Anterior cingulate cortex (tissue), 58 donors: Measurements from ENCODE around the gene PACC1.

Experiments
- DNase-seq, 58 donors: peaks; one replicate each; lab custom pipeline; 2025; lab: John Stamatoyannopoulos, UW

Gene PACC1

DNA sequence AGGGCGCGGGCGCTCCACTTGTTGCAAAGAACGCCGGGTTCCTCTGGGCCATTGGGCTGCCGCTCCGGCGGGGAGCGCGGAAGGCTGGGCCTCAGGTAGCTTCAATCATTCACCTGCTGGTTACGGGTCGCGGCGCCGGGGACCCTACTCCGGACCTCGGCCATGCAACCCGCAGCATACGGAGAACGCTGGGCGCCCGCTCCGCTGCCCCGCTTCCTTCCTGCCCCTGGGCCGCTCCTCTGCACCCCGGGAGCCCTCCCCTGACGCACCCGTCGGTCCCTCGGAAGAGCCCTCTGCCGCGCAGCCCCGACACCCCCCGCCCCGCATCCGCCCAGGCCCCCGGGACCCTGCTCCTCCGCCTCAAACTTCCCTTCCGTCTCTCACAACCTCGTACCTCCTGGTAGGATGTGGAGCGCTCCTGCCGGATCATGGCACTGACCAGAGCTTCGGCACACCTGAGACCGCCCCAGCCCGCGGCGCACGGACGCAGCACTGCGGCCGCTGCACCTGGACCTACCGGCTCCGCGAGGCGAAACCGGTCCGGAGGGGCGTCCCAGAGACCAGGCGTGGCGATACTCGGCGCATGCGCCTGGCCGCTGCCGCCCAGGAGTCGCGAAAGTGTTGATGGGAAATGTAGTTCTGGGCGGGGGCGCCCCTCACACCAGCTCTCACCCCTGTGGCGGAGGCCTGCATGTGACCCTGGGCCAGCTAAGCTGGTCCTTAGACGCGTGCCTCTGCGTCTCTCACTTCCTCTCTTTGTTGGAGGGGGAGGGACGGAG is at the start of gene PACC1:
PACC1 (minus strand) TSS at position 559 of the 779 bp plus-strand sequence; CDS start at position 430, 129 bp downstream.
- DNase-seq, result peak; percentile 14 to 92 (median 84)

DNA sequence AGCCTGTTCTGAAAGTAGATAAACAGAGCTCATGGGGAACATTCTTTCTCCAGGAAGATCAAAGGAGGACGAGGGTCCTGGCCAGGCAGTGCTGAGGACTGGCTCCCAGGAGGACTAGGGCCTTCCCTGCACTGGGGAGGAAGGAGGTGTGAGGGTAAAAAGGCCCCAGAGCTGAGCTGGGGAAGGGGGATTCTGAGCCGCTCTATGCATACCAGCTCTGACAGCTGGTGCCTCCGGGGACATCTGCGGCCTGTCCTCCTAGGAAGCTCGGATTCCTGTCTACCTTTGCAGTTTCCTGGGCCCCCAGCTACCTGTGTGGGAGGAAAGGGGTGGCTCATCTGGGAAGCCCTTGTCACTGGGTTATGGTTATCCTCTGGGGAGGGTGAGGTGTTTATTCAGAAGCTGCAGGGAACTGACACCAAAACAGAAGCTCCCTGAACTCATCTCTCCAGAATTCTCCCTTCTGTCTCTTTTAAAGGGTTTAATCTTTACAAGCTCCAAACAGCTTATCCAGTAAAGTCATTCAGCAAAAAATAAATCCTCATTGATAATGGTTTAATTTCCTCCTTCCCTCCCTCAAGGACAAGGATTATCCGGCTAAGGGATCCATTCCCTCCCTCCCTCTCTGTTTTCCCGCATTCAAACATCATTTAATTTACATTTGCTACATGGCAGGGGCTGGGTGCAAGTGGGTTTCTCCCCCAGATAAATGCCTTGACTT is 49.0 kb upstream of the PACC1 start:
- DNase-seq, result no peak

DNA sequence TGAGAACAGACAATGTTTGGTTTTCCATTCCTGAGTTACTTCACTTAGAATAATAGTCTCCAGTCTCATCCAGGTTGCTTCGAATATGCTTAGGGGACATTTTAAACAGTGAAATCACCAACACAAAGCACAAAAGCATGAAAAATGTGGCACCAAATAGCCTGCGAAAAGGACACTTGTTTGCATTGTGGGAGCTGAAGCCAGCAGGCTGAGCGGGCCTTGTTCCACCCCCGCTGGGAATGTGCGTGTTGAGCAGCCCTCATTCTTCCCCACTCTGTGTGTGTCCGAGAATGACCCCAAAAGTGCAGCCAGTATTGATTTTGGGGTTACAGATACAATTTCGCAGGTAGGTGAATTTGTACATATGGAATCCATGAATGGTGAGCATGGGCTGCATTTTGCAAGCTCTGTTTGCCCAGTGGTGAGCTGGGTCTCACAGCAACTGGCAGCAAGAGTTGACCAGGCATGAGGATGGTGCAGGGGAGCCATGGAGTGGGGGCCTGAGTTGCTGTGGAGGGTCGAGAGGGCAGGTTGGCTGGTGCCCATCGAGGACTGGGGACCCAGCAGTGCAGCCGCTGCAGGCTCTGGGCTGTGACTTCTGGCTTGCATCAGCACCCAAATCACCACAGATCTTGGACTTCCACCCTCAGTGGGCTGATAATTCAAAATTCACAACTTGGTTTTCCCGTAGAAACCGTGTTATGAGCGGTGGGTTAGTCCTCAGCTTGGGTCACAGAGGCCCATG is 47.4 kb upstream of the PACC1 start:
- DNase-seq, result peak in 15 of 58 donors; percentile 16 to 64 (median 40)

DNA sequence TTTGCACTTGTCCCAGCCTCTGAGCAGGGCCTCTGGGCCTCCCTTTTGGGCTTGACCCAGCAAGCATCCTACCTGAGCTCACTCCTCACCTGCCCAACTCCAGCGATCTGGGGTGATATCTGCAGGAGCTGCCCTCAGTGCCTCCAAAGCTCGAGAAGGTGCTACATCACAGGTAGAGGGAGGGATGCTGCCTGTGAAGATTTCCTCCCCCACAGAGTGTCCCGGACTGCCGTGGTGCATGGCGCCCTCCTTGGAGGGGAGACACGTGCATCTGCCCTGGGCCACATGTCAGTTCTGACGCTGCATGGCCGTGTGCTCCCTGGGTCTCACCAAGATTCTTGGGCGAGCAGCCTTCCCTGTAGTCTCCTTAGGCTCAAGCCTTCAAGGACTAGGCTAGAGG is 45.7 kb upstream of the PACC1 start:
- no peak for DNase-seq

DNA sequence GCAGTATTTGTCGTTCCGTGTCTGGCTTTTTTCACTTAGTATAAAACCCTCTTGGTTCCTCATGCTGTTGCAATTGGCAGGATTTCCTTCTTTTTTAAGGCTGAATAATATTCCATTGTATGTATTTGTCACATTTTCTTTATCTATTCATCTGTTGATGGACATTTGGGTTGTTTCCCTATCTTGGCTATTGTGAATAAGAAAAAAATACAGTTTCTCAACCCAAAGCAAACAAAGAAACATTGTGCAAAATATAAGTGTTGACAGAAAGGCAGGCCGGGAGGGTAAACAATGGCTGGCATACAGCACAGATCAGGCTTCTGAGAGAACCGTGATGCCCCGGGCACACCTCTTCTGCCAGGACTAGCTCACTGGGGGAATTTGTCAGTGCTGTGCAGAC is 45.0 kb upstream of the PACC1 start:
- peak in 36 of 58 donors; percentile 9 to 86 (median 56) for DNase-seq

DNA sequence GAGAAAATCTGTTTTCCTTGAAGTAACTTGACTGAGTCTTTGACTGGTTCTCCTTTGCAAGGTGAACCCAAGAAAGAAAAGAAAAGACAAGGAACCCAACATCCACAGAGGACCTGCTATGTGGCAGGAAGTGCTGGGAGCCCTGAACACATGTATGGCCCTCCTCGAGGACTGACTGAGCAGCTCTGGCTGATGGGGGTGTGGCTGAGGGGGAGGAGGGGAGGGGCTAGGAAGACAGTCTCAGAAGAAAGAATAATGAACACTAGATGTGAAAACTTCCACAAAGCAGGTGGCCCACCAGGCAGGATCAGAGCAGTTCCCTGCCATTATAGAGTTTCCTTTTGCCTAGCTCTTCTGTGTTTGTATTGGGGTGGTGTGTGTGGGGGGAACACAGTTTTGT is 44.1 kb upstream of the PACC1 start:
- DNase-seq, result no peak

DNA sequence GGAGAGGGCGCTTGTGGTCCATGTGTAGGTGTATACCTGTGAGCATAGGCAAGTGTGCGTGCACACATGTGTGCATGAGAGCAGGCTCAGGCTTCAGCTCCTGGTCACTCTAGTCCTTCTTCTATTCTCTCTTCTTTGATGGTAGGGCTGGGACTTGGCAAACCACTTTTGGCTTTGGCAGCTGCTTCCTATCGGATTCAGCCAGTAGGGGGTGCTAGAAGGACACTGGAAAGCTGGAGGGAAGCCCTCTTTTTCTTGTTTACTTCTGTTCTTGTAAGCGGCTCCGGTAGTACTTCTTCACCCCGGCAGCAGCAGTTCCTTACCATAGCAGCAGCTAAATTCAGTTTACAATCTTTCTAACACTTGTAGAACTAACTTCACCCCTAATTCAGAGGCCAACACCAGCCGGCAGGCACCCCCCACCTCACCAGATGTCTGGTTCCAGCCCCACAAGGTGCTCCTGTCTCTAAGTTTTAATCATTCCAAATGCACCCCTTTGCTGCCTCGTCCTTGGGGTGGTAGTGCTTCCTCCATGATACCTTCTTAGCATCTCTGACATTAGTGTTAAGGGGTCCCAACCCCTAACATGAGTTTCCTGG is 43.2 kb upstream of the PACC1 start:
- peak in 21 of 58 donors; percentile 8 to 66 (median 21) for DNase-seq

DNA sequence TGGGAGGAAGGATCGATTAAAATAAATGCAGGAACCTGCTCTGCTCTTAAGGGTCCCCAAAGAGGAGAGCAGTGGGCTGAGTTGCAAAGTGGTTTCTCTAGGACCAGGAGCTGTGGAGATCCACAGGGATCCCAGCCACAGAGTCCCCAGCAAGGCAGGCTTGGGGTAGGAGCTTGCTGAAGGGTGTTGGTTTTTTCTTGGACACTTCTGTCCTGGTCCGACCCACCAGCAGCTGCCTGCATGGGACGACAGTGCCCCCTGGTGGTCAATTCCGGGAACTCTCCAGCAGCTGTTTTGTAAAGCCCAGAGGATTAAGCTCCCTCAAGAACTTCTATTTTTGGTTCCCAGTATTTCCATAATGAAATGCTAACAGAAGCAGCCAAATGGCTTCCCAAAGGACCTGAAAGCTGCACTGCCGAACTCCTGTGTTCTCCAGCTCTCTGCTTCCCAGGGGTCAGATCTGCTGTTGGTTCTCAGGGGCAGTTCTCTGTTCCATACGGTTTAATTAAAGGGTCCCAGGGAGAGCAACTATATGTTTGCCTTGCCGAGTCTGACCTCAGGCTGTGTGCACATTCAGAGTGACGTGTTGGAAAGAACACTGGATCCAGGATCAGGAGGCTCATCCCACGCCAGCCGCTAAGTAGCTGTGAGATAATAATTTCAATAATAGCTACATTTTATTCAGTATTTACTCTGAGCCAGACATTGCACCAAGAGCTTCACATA is 41.3 kb upstream of the PACC1 start:
- peak; percentile 20 to 97 (median 83) for DNase-seq

DNA sequence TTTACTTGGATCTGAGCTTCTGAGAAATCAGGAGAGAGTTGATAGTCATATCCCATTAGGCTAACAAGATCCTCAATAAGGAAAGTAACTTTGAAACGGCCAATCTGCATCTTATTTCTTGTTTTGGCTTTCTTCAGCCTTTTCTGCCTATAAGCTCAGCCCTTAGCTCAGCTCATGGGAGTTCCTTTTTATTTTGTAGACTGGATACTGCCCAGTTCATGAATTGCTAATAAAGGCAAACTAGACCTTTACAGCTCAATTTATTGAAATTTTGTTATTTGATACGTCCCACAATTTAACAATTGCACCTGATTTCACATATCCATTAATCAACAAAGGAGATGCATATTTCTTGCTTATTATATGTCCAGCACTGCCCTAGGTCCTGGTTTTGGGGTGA is 40.7 kb upstream of the PACC1 start:
- no peak for DNase-seq

DNA sequence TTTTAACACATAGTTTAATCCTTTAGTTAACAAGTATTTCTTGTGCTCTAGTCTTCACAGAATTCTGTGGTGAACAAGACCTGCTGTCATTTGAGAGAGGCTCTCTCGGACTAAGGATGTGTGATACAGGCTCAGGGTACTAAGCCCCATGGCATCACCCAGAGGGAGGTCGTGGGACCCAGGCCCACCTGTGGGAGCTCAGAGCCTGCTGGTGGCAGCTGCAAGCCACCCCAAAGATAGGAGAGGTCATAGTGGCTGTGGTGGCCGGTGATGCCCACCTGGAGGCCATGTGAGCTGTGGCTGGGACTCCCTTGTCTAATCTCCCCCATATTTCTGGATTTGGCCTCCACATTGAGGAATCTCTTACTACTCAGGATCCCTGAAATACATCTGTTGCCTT is 40.1 kb upstream of the PACC1 start:
- DNase-seq, result no peak

DNA sequence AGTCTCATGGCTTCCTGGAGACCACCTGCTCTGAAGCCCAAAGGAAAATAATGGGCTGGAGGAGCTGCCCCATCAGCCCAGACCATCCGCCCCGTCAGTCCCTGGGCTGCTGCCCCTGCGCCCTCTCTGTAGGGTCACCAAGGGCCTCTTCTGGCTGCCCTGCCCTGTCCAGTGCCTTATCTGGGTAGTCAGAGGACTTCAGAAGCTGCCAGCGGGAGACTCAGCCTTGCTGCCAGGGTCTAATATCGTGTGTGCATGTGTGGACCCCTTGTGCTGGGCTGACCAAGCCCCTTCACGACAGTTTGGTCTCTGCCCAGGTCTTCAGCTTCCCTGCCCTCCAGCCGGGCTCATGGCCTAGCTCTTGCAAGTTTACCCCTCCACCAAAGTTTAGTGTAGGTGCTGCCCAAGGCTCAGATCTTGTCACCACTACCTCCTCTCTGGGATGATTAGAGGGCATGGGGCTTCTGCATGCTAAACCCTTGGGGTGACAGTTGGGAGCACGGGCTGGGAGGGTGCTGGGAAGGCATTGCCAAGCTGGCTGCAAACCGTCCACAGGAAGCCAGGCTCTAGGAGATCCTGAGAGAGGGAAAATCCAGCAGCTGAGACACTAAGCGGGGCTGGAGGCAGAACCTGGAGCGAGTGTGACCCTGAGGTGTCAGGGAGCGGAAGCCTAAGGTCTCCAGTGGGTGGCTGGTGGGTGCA is 38.6 kb upstream of the PACC1 start:
- no peak for DNase-seq

DNA sequence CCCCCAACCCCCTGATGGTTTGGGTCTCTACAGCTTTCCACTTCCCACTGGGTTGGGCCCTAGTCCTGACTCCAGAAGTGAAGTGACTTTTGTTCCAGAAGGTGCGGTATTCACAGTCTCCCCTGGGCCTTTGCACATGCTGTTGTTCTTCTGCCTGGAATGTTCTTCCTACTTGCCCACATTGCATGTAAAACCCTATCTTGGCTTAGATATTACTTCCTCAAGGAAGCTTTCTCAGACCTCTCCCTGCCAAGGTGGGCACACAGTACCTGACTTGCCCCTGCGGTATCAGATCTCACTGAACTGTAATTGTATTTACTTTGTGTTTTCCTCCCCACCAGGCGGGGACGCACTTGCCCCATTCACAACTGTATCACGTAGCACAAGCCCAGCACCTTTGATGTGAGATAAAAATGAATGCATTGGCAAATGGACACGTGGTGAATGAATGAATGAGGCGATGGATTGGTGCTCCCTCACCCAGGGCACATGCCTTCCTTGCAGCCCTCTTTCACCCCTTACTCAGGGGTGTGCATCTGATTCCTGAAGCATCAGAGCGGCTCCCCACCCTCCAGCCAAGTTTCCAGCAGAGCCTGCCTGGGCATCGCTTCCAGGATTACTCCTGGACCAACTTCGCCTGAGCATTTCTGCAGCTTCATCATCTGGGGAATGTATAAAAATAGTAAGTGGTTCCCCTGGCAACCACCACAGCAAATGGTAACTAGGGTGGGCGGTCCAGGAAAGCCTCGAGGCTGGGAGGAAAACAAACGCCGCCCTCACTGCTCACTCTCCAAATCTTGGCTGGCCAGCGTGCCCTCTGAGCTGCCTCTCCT is 37.9 kb upstream of the PACC1 start:
- DNase-seq, result peak in 43 of 58 donors; percentile 20 to 84 (median 50)

DNA sequence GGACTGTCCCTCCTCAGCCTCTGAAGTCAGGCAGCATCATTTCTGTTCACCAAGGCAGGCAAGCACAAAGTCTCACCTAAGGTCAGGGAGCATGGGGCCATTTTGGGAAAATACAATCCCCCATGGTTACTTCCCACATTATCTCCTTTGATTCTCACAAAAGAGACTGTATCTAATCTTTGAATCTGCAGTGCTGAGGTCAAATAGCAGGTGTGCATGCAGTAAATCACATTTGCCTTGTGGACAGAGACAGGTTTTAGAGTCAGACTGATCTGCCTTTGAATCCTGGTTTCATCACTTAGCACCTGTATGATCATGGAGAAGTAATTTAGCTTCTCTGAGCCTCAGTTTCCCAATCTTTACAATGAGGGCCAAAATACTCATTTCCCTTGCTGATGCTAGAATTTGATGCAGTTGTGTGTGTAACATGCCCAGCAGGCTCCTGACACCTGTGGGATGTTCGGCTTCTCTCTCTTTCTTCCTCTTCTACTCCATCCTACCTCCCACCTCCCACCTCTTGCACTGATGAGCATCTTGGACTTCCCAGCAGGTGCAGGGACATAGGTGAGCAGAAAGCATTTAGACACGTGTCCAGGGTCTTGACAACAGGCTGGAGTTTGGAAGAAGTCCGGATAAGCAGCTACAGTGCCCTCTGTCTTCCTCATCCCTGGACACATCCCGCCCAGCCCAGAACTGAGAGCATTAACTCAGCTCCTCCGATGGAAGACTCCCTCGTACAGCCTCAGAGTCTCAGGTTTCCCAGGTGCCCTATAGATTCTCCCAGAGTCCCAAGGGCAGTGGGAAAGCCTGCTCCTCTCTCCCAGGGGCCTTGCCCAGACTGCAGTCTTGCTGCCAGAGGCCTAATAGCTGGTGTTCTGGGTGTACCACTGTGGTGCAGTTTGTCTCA is 37.0 kb upstream of the PACC1 start:
- no peak for DNase-seq

DNA sequence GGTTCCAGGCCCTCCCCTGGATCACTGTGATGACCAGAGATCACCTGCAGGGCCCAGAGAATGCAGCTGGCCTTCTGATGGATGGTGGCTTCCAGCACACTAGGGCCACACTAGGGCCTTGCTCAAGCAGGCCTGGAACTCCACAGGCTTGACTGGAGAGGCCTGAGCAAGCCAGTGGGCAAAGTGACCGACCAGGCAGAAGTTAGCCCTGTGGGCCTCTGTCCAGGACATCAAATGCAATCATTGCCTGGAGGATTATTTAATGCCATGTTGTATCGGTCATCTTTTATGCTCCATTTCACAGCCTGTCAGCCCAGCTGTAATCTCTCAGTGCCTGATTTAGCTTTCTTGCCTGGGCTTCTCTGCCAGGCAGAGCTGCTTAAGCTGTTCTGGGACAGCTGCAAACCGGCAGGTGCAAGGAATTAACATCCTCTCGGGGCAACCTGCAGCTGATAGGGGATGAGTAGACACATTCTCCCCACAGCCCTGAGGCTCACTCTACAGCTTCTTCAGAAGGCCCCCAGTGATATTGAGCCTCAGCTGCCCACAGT is 35.7 kb upstream of the PACC1 start:
- DNase-seq, result peak in 14 of 58 donors; percentile 14 to 66 (median 24)

DNA sequence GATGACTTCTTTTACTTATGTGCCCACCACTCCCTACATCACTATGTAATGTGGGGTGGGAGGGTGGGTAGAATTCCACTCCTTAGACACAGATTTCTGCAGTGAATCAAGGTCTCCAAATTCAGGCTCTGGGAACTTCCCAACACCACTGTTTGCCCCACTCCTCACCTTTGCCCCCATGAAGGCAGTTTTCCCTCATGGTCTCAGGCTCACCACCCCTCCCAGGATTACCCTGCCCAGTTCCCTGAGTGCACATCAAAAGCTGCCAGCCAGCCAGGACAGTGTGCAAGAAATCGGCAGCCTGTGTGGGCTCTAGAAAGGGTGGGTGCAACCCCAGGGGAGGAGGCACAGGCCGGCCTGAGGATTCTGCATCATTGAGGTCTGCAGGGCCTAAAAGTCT is 32.8 kb upstream of the PACC1 start:
- DNase-seq, result no peak

DNA sequence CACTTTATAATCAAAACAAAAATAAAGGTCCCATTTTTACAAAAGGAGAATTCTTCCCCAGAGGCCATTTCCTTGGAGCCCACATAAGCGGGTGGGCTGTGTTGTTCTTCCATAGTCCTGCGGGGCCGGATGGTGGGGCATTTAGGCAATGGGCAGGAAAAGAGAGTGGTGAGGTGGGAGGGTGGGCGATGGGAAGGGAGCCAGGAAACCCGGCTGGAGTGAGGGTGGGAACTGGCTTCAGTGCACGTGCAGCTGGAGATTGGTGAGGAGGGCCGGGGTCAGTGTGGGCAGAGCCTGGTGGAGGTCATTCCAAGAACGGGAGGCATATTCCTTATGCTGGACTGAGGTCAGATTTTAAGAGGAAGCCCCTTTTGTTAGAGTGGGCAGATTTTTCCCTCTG is 31.6 kb upstream of the PACC1 start:
- no peak for DNase-seq

DNA sequence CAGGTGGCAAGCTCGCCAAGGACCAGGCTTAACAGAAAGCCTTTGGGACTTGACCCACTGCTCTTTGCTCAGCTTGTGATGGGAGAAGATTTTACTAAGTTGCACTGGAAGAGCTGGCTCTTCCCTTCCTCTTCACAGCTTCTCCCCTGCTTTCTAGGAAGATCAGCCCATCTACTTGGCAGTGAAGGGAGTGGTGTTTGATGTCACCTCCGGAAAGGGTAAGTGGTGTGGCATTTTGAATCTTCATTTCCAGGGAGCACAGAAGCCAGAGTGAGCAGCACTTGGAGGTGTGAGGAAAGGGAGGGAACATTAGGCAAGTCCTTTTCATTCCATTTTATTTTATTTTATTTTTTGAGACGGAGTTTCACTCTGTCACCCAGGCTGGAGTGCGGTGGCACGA is 27.7 kb upstream of the PACC1 start:
- no peak for DNase-seq
